Measurements from ENCODE around the gene UGT1A3. TPM values are rescaled to one million over a fixed set of nuclear protein-coding genes. Genes with fewer than 3 reads are reported as not detected.

UGT1A3 gene
- total and polyA plus RNA-seq, 7 donors: not detected

DNA sequence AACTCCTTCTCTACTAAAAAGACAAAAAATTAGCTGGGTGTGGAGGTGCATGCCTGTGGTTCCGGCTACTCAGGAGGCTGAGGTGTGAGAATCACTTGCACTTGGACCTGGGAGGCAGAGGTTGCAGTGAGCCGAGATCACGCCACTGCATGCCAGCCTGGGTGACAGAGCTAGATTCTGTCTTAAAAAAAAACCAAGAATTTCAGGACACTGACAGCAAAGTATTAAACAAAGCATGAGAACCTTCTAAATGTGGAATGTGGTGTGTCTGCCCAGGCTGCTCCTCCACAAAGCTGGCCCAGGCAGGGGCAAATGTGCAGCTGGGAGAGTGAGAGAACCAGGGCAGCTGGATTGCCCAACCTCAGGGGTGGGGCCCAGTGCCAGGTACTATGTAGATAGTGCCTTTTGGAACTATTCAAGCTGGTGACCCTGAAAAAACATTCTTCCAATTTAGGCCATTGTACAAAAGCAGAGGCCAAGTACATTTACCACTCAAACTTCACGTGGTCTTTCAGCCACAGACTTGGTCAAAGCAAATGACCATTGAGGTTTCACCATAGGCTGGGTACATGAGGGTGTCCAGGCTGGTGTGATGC lies 22.8 kb upstream of the UGT1A3 start:
- peaks cover 0 to 4% (median 0%) of the 10 kb centered on the region in 3 donors for H3K27me3 ChIP-seq (ENCODE audit: insufficient read depth in 3 of 3, low read length in 2 of 3)
- H3K4me1 ChIP-seq: no peaks in the 10 kb centered on the region
- WGBS, 3 donors: 18 to 44% (median 22%) methylated on average over 4 of the region's 4 CpGs
- peak in 1 of 2 donors; percentile 16 for DNase-seq
- H3K27ac ChIP-seq: no peak overlapping the region
- no peak overlapping the region for H3K4me3 ChIP-seq
- H3K36me3 ChIP-seq (ENCODE audit: insufficient read depth in 1 of 2, low read depth in 1 of 2): no peaks in the 10 kb centered on the region
- intact Hi-C loops (cut with DNase I): no loop called here
- peaks cover 2% of the 10 kb centered on the region for H3K9me3 ChIP-seq
- TF ChIP-seq CTCF (IDR thresholded peaks at IDR 0.05): no peak
- peak in 3 of 4 donors; percentile 33 to 40 (median 36) for ATAC-seq

GRCh38 chr2:233706720-233707119 lies 22.1 kb upstream of the UGT1A3 start:
- Histone ChIP-seq H3K27me3 (ENCODE audit: insufficient read depth in 3 of 3, low read length in 2 of 3) (peaks cover 0 to 4% (median 0%) of the 10 kb centered on the region in 3 donors), H3K36me3 (ENCODE audit: insufficient read depth in 1 of 2, low read depth in 1 of 2) (no peaks in the 10 kb centered on the region), H3K27ac (no peak overlapping the region), H3K4me1 (no peaks in the 10 kb centered on the region), H3K9me3 (peaks cover 2% of the 10 kb centered on the region), H3K4me3 (no peak overlapping the region)
- intact Hi-C loops (cut with DNase I): no loop called here
- no peak for ATAC-seq
- WGBS, 3 donors: 0 to 47% (median 13%) methylated on average over 1 of the region's 1 CpG
- no peak for DNase-seq
- no peak for TF ChIP-seq CTCF (IDR thresholded peaks at IDR 0.05)

GRCh38 chr2:233707940-233708644 lies 20.8 kb upstream of the UGT1A3 start:
- H3K27ac ChIP-seq: no peak overlapping the region
- intact Hi-C loops (cut with DNase I): no loop called here
- peaks cover 2% of the 10 kb centered on the region for H3K9me3 ChIP-seq
- H3K27me3 ChIP-seq (ENCODE audit: insufficient read depth in 3 of 3, low read length in 2 of 3): peaks cover 0 to 4% (median 0%) of the 10 kb centered on the region in 3 donors
- DNase-seq (no peak), ATAC-seq (no peak)
- no peak for TF ChIP-seq CTCF (IDR thresholded peaks at IDR 0.05)
- no peaks in the 10 kb centered on the region for H3K4me1 ChIP-seq
- WGBS, 3 donors: 77 to 85% (median 80%) methylated on average over 10 of the region's 10 CpGs
- no peak overlapping the region for H3K4me3 ChIP-seq
- H3K36me3 ChIP-seq (ENCODE audit: insufficient read depth in 1 of 2, low read depth in 1 of 2): no peaks in the 10 kb centered on the region

- ATAC-seq (no peak), DNase-seq (no peak)
- Histone ChIP-seq H3K27me3 (ENCODE audit: insufficient read depth in 3 of 3, low read length in 2 of 3) (peaks cover 0 to 4% (median 0%) of the 10 kb centered on the region in 3 donors), H3K9me3 (peaks cover under 1% of the 10 kb centered on the region), H3K36me3 (ENCODE audit: insufficient read depth in 1 of 2, low read depth in 1 of 2) (no peaks in the 10 kb centered on the region), H3K27ac (no peak overlapping the region), H3K4me3 (no peak overlapping the region), H3K4me1 (no peaks in the 10 kb centered on the region)
- 84 to 91% (median 86%) methylated on average over 5 of the region's 5 CpGs for WGBS, 3 donors
- intact Hi-C loops (cut with DNase I): no loop called here
- no peak for TF ChIP-seq CTCF (IDR thresholded peaks at IDR 0.05)
Measured at GRCh38 chr2:233708942-233709341, 19.9 kb upstream of the UGT1A3 start.

All from psoas muscle (tissue), 8 donors.